ENCODE measurements around the gene NDUFAF5.

Gene NDUFAF5

DNA sequence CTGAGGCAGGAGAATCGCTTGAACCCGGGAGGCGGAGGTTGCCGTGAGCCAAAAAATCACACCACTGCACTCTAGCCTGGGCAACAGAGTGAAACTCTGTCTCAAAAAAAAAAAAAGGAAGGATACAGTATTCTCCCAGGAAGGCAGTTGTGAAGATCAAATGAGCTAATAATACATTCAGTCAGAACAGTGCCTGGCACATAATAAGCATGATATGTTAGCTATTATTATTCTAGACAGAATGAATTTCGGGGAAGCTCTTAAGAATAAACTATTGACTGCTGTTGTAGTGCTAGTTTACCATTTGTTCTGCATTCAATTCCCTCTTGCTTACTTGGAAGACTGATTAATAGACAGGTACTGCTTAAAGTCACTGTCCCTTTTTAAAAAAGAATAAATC, 40.6 kb downstream of the NDUFAF5 start:
- no peak for DNase-seq

DNA sequence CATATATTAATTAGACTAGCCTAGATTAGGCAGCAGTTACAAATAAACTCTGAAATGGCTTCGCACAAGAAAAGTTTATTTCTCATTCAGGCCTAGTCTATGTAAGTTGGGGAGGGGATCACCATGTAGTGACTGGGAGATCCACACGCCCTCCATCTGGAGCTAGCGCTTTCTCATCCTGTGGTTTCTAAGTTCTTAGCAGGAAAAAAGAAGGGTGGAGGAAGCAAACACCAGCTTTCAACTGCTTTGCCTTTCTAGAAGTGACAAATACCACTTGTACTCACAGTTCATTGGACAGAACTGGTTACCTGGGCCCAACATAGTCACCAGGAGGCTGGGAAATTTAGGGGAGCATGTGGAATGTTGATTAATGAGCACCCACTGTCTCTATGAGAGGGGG, 46.6 kb downstream of the NDUFAF5 start:
- DNase-seq: no peak

DNA sequence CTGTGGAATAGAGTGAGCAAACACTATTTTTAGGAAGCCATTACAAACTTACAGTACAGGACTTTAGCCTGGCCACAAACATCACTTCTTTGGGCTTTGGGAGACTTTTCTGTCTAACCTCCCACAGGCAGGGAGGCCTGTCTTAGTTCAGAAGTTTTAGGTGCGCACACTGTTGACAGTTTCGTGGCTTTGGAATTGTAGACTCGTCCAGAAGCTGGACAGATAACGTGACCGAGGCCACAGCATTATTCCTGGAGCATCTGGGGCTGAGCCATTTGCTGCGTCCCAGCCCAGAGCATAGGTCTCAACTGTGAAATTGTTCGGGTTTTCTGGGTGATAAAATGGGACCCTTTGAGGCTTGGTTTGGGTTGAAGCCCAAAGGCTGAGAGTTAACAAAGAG, 53.8 kb downstream of the NDUFAF5 start:
- no peak for DNase-seq

DNA sequence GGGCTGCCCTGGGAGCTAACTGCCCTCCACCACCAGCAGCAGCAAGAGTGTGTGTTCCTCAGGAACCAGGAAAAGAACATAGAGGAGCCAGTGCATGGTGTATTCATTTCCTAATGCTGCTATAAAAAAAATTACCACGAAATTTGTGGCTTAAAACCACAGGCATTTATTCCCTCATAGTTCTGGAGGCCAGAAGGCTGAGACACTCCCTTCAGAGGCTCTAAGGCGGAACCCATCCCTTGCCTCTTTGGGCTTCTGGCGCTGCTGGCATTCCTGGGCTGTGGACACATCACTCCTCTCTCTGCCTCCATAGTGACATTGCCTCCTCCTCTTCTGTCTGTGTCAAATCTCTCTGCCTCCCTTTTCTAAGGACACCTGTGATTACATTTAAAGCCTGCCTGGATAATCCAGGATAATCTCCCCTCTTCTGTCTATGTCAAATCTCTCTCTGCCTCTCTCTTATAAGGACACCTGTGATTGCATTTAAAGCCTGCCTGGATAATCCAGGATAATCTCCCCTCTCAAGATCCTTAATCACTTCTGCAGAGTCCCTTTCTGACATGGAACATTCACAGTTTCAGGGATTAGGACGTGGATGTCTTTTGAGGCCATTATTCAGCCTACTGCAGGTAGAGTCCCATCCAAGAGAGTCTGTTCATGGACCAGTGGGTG, 54.7 kb downstream of the NDUFAF5 start:
- peak; percentile 73 for DNase-seq

DNA sequence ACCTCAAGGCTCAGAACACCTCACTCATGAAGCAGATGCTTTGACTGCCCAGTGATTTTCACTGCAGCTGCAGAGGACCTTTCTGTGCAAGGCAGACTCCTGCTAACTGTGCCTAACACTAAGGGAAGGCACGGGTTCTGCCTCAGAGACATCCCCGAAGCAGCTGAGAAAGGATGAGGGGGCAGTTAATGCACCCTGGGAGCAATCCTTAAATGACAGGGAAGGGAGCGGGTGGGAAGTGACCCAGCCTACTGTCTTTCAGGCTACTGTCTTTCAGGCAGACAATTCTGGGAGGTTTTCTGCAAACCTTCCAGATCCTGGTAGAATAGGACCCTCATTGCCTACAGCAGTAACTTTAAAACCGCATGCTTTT, 55.3 kb downstream of the NDUFAF5 start:
- no peak for DNase-seq

DNA sequence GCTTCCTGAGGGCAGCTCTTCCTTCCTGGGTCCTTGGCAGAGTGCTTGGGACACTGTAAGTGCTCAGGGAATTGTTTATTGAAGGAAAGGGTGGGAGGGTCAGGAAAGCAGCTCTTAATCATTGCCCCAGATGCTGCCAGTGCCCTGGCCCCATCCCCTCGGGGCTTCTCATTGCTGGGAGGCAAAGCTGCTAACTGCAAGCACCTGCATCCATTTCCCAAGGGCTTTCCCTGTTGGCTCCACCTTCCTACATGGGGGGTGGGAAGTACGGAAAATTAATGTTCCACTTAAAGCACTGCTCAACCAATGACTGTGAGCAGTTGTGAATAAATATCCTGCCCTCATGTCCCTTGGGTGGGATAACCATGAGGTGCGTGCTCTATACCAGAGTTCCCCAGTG, 56.4 kb downstream of the NDUFAF5 start:
- no peak for DNase-seq

DNA sequence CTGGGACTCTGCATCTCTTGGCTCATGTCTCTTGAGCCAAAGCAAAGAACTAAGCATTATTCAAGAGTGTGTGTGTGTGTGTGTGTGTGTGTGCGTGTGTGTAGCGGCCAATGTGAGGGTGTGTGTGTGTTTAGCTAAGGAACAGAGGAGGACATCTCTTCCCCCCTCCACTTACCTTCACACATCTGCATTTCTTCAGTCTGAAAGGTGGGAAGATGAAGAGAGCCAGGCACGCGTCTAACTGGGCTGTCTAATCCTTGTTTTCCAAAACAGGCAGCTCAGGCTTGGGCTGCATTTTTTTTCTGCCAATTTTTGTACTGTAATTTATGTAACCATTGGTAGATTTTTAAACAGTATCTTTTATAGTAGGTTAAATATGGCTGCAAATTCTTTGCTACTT, 59.5 kb downstream of the NDUFAF5 start:
- DNase-seq: no peak

DNA sequence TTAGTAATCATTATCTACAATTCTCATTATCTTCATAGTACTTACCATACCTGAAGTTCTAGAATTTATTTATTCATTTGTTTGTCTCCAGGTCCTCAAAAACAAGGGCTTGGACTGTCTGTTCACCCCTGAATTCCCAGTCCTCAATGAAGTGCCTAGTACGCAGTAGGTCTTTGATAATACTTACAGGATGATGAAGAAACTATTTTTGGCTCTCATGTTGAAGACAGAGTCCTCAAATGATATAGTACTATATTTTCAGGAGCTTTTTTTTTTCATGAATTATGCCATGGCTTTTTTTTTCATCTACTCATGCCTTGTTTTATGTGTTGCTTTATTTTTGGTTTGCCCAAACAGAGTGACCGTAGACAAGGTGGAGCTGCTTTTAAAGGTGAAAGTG, 66.5 kb downstream of the NDUFAF5 start:
- no peak for DNase-seq

DNA sequence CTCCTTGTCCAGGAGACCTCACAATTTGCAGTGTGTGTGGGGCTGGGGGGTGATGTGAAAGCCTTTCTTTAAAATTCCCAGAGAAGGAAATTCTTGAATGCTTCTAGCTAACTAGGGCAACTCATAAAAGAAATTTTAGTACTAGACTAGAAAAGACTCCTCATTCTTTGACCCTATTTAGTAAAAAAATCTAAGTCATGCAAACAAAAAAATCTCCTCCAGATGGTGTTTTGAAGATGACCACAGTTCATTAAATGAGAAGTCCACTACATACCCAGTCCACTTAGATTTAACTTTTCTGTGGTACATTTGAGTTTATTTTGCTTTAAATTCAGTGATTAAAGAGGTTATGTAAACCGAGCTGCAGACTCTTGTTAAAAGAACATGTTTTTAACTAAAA, 67.5 kb downstream of the NDUFAF5 start:
- DNase-seq: no peak

DNA sequence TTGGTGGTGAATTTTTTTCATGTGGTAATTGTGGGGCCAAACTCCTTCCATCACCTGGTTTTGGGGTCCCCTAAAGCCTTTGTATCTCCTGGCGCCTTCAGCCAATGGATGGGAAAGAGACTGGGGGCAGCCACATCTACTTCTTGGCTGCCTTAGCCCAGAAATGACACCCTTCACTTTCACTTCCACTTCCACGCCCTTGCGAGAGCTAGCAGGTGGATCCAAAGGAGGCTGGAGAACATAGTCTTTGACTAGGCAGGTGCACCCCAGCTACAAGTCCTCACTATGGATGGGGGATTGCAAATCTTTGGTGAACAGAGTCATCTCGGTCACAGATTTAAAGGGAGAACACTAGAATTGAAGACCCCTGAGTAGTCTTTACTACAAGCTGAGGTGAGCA, 70.8 kb downstream of the NDUFAF5 start:
- no peak for DNase-seq

DNA sequence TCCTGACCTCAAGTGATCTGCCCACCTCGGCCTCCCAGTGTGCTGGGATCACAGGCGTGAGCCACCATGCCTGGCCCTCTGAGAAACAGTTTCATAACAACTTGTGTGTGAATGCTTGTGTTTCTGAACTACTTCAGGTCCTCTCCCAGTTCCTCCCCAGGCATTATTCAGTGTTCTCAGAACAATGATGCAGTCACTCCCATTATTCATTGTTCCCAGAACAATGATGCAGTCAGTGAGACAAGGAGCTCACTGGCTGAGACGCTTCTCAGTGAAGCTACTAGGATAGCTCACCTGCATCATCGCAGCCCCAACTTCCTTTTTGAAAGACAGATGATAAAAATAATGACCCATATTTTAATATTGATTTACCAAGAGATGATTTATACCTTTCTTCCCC, 71.5 kb downstream of the NDUFAF5 start:
- DNase-seq: no peak

DNA sequence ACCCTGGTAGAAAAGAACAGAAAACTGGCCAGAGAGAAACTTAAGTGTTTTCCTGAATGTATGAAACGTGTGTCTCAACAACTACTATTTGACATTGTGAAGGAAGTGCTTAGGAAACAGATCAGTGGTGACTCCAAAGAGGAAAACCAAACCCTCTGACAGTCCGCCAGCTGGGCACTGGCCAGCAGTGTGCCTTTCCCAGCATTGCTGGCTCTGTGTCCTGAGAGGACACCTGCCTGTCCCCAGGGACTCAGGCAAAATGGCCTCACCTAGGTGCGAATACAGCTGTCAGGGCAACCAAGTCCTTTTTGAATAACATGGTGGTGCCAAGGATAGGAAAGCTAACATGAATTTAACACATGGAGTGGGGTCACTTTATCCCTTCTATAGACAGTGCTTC, 72.5 kb downstream of the NDUFAF5 start:
- DNase-seq: no peak

DNA sequence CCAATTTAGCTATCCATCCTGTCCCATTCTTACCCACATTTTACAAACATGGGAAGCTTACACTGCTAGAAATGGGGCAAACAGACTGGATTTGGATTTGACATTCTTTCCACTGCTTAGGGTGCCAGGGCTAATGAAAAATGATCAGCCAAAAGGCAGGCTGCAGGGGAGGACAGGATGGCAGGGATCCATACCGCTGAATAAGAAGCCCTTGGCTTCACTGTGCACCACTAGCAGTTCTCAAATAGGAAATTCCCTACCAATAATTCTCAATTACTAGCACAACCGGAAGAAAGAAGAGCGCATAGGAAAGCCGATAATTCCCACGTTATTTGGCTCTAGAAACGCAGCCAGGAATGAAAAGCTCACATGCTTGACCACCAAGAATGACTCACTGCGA, 73.1 kb downstream of the NDUFAF5 start:
- no peak for DNase-seq

DNA sequence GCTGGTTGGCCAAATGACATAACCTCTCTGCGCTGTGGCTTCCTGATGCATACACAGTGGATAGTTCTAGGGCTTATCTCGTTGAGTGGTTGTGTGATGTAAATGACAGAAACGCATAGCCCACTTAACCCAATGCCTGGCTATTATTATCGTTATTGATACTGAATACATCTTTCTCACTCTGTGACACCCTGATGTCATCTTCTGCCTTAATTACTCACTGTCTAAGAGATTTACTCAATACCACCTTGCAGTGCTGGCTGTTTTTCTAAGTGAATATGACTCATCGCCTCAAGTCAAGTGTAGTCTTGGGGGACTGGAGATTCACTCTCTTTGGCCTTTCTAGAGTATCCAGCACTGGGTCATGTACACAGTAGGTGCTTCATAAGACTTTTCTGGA, 73.6 kb downstream of the NDUFAF5 start:
- no peak for DNase-seq

DNA sequence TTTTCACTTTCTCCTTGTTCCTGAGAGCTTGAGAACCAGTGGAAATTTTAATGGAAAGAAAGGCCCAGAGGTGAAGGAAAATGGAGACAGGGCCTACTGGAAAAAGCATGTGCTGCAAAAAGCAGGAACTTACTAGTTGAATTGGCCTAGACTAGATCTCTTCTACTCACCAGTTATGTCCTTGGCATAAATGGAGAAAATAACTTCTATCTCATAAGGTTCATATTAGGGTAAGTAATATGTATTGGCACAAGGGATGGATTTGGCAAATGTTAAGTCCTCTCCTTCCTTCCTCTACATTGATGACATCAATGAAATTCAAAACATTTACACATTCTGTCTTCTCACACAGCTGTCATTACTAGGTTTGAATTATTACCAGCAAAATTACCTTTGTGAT, 74.0 kb downstream of the NDUFAF5 start:
- DNase-seq: no peak

DNA sequence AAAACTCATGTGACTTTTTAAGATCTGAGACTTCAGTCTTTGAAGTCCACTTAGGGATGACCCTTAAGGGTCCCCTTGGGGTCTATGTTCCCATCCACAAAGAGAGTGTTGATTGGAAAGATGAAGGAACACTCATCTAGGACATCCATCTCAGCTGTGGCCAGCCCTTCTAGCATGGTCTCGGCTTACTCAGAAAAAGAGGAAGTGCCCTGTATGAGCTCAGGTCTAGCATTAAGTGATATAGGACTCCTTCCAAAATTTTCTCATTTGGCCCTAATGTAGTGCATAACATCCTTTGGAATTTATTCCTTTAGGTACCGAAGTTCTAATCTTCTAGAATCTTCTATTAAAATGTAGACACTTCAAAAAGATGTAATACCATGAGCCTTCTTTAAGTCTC, 77.4 kb downstream of the NDUFAF5 start:
- DNase-seq: no peak

DNA sequence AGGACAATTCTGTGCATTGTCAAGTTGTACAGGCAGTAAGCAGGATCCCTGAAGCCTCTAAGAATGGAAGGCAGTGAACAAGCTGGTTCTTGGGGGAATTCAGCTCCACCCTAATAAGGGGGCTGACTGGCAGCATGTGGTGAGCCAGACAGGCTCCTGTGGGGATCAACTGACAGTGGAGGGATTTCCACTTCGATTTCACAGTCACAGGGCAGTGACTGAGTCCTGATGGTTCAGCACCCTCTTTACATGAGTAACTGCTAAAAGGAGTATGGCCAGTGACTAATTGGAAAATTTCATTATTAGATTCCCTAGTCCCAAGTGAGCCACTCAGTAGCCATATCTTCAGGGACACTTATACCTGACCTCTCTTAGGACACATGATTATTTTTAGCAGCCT, 78.4 kb downstream of the NDUFAF5 start:
- no peak for DNase-seq

DNA sequence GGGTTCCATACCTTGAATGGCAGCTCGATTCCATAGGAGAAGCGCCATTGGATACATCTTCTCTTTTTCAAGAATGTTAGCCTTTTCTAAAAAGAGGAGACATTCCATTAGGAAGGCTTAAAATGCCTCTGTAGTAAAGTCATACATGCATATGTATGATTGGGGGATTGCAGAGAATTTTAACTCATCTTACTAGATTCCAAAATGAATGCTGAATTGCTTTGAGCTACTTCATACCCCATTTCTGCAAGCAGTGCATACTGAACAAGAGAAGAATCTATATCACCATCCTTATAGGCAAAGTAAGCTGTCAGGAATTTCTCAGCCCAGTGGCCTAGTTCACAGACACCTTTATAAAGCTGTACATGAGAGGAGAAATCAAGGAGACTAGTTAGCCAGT, 80.3 kb downstream of the NDUFAF5 start:
- peak; percentile 2 for DNase-seq

DNA sequence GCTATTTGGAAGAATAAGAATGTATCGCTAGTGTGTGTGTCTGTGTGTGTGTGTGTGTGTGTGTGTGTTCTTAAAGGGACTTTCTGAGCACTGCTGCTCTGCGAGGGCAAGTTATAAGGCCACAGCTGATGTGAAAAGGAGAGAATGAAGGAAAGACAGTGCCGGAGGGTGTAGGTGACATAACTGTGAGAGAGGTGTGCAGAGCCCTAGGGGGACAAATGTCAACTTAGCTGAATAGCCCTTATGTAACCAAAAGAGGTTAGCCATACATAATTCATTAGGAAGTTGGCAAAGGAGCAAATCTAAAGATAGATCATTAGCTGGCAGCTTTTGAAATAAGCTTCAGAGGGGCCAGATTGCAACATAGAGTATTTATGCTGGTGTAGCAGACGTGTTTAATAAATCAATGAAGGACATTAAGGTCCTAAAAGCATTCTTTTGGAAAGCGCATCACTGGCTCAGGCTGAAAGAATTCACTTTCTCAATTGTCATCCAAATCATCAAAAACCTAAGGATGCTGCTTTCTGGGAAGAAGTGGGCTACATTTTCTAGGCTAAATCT, 81.0 kb downstream of the NDUFAF5 start:
- no peak for DNase-seq

DNA sequence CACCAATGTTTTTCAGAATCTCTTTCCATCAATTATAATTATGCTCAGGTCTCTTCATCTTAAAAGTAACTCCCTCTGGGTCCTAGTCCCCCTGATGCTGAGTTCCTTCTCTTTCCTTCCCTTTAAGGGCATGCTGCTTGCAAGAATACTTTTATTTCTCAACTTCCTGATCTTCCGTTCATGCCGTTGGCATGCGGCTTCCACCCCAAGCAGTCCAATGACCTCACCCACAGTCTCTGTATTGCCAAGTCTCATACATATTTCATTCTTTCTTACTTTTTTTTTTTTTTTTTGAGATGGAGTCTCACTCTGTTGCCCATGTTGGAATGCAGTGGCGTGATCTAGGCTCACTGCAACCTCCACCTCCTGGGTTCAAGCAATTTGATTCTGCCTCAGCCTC, 83.5 kb downstream of the NDUFAF5 start:
- peak; percentile 65 for DNase-seq

DNA sequence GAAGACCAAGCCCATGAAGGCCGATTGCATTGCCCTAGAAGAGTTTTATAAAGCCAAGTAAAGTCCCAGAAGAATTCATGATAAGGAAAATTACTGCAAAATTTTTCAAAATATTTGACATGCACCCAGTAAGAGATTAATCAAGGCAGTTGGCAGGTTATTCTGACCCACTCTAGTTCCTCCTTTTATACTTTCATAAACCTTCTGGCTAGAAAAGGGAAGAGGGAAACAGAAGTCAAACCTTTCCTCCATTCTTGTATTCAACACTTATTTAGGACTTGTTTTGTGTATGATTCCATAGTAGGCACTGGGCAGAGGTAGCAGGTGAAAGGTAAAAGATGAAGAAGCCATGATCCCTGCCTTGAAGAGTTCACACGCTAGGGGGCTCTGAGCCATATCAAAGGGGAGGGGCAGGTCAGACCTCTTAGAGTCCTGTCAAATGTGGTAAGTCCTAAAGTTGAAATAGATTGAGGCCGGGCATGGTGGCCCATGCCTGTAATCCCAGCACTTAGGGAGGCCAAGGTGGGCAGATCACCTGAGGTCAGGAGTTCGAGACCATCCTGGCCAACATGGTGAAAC, 85.4 kb downstream of the NDUFAF5 start:
- DNase-seq: no peak
